Inflammatory macrophage (primary cell): ENCODE measurements around the gene POLR3H.

Source experiments
- DNase-seq, 2 donors: peaks; one replicate each; pipeline ENCODE4 v3.0.0-alpha.2; 2020 to 2022

POLR3H gene

GRCh38 chr22:41481131-41481830 is 63.0 kb downstream of the POLR3H start:
- no peak for DNase-seq

GRCh38 chr22:41480397-41480735 is 63.9 kb downstream of the POLR3H start:
- DNase-seq: no peak

- DNase-seq: no peak
Observed at GRCh38 chr22:41479671-41480396, 64.4 kb downstream of the POLR3H start.

GRCh38 chr22:41478891-41479521 is 65.3 kb downstream of the POLR3H start:
- DNase-seq: peak; percentile 91 to 95

- no peak for DNase-seq
Observed at GRCh38 chr22:41478473-41478872, 65.8 kb downstream of the POLR3H start.
